NCI-H524 (cell line): ENCODE results near the gene KRT15.

Experiments used
- DNase-seq, 2 experiments: peaks; one replicate each; lab custom pipeline; 2025; lab: John Stamatoyannopoulos, UW

KRT15 gene

DNA sequence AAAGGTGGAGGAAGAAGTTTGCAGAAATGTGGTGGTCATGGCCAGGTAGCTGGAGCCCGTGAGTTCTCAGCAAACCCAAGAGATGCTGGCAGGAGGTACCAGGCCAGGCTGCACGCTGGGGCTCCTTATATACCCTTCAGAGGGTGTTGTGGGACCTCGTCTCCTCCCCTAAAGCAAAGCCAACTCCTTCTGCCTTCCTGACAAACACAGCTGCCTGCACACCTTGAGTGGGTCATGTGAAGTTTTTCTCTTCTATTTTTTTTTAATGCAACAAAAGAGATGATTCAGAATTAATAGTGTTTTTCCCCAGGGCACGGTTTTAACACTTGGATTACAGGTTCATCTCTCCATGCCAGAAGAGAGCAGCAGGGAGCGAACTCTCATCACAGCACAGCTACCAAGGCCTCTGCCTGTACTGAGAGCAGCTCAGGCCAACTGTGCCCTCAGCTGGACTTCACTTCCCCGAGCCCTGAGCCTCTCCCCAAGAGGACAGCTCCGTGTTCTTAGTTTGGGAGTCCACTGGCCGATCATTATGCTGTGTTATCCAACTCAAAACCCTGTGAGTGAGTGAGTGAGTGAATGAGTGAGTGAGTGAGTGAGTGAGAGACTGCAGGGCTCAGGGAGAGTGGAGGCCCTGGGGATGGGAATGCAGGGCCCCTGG, at the start of gene KRT15:
Gene KRT15, minus strand, starts transcription at position 102 of the 661 bp plus-strand sequence. Its CDS starts 63 bp downstream, at position 39.
- no peak for DNase-seq

DNA sequence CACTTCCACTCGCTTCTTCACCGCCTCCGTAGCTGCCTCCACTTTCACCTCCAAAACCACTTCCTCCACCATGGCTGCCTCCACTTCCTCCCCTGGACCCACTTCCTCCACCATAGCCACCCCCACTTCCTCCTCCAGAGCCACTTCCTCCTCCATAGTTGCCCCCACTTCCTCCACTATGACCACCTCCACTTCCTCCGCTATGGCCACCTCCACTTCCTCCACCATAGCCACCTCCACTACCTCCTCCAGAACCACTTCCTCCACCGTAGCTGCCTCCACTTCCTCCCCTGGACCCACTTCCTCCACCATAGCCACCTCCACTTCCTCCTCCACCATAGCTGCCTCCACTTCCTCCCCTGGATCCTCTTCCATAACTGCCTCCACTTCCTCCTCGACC, 48.6 kb upstream of the KRT15 start:
- no peak for DNase-seq

DNA sequence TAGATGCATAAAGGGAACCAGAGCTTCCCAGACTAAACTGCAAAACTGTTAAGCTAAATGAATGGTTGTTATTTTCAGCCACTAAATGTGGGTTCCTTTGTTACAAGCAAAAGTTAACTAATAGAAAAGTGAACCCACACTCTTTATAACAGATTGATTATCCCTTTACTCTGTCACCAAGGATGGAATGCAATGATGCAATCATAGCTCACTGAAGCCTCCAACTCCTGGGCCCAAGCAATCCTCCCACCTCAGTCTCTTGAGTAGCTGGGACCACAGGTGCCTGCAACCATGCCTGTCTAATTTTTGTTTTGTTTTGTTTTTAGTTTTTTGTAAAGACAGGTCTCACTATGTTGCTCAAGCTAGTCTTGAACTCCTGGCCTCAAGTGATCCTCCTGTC, 46.6 kb upstream of the KRT15 start:
- DNase-seq: no peak

GRCh38 chr17:41563607-41564170, 45.0 kb upstream of the KRT15 start:
- no peak for DNase-seq

DNA sequence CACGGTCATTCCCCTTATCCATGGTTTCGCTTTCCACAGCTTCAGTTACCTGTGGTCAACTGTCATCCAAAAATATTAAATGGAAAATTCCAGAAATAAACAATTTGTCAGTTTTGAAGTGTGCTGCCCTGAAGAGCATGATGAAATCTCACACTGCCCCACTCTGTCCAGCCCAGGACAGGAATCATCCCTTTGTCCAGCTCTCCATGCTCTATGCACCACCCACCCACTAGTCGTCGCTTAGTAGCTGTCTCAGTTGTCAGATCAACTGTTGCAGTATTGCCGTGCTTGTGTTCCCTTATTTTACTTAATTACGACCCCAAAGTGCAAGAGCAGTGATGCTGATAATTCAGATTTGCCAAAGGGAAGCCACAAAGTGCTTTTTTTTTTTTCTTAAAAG, 42.9 kb upstream of the KRT15 start:
- no peak for DNase-seq

GRCh38 chr17:41559548-41559947, 40.9 kb upstream of the KRT15 start:
- no peak for DNase-seq

DNA sequence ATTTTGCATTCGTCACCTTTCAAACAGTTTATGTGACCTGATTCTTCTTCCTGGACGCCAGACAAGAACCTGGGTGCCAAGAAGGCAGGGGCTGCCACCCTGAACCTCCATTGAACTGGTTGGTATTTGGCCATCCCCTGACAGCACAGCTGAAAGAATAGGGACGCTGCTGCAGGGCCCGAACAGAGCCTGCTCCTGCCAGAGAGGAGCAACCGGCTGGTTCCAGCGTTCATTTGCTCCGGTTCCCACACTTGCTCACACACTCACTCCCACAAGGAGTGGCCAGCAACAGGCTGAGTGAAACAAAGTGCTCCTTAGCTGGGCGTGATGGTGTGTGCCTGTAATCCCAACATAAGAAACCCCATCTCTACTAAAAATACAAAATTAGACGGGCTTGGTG, 38.2 kb upstream of the KRT15 start:
- DNase-seq: no peak

- no peak for DNase-seq
Measured at GRCh38 chr17:41556306-41556705, 37.6 kb upstream of the KRT15 start.

DNA sequence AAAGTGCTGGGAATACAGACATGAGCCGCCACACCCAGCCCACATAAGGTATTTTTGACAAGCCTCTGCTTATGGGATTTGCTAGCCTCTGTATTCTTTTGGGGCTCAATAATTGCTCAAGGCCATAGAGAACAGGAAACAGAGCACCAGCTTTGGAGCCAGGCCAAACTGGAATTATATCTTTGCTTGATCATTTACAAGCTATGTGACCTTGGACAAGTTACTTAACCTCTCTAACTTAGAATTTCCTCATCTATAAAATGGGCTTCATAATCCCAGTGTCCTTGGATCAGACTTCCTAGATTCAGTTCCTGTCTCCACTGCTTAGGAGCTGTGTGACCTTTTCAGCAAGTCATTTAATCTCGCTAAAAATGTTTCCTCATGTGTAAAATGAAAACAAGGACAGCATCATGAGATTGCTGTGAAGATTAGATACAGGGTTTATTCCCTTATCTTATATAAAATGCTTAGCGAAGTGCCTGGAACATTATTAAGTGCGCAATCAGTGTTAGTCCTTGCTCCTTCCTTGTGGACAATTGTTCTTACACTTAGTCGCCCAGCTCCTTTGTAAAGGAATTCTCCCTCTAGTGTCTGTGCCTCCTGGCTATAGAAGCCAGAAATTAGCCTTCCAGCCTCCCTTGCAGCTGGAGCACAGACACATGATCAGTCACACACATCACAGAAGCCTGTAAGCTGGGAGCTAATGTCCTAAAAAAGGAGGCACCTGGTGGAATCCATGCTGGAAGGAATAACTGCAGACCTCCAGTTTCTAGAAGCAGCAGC, 36.6 kb upstream of the KRT15 start:
- DNase-seq: no peak

DNA sequence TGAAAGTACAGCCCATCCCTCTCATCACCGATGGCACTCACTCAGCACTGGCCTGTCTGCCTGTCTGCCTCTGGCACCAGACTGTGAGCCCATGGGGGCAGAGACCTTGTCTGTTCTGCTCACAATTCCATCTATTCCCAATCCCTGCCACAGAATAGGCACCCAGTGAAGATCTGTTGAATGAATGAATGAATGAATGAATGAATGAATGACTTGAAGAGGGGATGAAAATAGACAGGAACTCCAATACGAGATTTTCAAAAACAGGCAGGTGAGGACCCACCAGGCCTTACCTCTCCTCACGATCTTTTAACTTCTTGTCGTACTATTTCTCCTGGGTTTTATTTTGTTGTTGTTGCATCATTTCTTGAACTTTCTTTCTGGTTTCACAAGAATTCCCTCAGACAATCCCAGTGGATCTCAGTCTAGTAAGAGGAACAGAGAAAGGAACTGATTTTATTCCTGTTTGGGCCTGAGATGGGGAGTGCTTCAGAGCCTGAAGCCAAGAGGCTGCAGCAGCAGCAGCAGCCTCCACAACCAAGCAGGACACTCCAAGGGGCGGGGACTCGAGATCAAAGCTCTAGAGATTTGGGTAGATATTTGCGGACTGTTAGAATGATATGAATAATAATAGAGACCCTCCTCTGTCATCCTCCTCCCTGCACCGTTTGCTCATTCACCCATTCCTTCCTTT, 35.4 kb upstream of the KRT15 start:
- no peak for DNase-seq

- DNase-seq: no peak
Measured at GRCh38 chr17:41553176-41553575, 34.5 kb upstream of the KRT15 start.

GRCh38 chr17:41552455-41552854, 33.8 kb upstream of the KRT15 start:
- DNase-seq: no peak

DNA sequence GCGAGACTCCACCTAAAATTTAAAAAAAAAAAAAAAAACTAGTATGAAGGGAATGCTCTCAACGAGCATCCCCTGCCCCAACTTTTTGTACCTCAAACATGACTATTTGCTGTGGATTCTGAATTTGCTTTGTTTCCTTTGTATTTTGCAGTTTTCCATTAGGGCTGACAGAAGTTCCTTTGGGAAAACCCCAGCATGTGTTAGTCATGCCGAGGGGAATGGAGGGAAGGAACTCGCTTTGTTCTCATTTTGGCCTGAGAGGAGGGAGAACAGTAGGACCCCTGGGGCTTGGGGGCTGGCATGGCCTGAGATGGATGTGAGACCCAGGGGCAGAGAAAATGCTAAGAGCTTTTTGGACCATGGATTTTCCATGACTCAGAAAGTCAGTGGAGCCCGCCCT, 32.7 kb upstream of the KRT15 start:
- DNase-seq: no peak

GRCh38 chr17:41549596-41550039, 30.9 kb upstream of the KRT15 start:
- no peak for DNase-seq

DNA sequence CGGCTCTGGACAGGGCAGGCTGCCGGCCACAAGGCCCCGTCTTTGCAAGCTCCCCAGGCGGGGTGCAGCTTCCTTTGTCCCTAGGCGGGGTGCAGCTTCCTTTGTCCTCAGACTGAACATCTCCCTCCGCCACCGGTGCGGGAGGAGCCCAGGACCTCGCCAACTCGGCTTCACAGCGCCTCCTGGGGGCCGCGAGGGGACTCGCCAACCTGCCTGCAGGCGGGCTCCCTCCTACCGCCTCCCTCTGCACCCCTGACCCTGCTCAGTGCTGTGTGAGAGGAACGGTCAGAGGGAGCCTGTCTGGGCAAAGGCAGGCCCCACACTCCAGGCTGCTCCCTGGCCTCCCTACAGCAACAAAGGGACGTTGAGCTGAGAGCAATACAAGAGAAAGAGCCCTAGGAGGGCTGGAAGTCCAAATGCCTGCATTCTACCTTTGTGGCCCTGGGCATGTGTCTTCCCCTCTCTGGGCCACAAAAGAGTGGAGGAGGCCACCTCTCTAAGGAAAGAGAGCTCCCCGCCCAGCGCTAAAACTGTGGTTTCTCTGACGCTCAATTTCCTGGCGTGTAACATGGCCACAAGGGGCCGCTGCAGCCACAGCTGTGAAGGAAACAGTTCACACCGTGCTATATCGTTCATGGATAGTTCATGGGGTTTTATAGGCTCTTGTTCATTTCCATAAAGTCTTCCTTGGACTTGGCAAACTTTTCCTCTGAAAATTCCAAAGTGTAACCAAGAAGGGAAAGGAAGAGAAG, 30.3 kb upstream of the KRT15 start:
- peak; percentile 20 to 51 for DNase-seq

DNA sequence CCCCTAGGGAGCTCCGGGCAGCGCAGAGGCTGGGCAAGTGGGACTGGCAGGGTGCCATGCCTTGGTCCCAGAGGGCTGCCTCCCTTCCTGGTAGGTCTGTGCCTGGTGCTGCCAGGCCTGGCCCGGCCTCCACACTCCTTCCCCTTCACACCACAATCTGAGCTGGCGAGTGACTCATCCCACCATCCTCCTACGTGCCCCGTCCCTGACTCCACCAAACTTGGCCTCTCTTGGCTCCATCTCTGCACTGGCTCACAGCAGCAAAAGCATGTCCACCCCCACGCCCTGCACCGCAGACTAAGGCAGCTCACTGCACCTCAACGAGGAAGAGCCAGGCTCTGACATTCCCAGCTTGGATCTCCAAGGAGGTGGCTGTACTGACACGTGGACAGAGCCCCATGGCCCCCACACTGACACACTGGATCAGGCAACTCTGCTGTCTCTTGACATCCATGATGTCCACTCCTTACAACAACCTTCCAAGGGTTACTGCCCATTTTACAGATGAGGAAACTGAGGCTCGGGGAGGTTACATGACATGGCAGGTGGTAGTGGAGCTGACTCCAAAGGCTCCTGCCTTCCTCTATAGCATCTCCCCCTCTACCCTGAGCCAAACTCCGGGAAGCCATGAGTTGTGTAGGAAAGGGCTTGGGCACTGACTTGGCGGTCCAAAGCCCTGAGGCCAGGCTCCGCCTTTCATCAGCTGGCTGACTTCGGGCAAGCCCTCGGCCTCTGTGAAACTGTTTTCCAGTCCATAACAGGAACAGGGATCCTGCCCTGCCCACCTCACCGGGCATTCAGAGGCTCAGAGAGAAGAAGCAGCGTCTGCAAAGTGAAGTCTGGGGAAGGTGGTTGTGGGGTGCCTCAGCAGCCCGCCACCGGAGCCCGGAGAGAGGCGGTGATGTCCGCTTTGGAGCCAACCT, 29.5 kb upstream of the KRT15 start:
- no peak for DNase-seq

GRCh38 chr17:41547378-41547841, 28.7 kb upstream of the KRT15 start:
- DNase-seq: no peak

GRCh38 chr17:41546819-41547218, 28.1 kb upstream of the KRT15 start:
- no peak for DNase-seq

GRCh38 chr17:41545829-41546410, 27.2 kb upstream of the KRT15 start:
- DNase-seq: no peak

- DNase-seq: no peak
Measured at GRCh38 chr17:41544935-41545334, 26.2 kb upstream of the KRT15 start.
